ENCODE measurements around the gene PFKFB4. TPM values are rescaled to one million over a fixed set of nuclear protein-coding genes. Genes with fewer than 3 reads are reported as not detected.

Gene PFKFB4
- total and polyA plus RNA-seq, 9 of the 15 experiments (the other 6 are each of a cell fraction or from before 2014, with no cell fraction given): 0.92 to 56.3 (median 13.5) TPM

DNA sequence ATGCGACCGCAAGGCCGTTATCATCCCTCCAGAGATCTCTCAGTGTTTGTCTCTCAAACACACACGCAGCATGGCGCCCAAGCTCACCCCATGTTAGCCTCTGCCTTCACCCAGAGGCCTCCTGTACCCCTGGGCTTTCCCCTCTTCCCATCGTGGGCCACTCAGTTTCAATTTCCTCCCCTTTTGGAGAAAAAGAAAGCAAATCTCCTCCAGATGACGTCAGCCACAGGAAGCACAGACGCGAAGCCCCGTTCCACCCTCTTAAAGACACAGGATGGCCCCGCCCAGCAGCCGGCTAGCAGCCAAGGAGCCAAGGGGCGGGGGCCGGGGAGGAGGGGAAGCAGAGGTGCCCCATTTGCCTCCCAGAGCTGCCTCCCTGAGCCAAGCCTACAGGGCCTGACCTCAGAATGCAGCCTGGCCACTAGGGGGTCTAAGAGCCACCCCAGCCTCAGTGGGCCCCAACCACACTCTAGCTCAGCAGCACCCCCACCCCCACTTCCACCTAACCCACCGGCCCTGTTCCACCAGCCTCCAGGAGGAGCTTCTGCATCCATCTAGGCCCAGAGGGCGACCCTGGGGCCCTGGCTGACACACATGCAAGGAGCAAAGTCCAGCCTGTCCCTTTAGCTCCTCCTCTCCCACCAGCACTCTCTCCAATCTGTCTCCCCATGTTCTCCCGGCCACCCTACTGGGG is 83.5 kb downstream of the PFKFB4 start (continued):
- TF ChIP-seq, protein P1, sequence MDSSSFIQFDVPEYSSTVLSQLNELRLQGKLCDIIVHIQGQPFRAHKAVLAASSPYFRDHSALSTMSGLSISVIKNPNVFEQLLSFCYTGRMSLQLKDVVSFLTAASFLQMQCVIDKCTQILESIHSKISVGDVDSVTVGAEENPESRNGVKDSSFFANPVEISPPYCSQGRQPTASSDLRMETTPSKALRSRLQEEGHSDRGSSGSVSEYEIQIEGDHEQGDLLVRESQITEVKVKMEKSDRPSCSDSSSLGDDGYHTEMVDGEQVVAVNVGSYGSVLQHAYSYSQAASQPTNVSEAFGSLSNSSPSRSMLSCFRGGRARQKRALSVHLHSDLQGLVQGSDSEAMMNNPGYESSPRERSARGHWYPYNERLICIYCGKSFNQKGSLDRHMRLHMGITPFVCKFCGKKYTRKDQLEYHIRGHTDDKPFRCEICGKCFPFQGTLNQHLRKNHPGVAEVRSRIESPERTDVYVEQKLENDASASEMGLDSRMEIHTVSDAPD (CRISPR knock-in tag; IDR thresholded peaks at IDR 0.05): no peak
- TF ChIP-seq, protein P2, sequence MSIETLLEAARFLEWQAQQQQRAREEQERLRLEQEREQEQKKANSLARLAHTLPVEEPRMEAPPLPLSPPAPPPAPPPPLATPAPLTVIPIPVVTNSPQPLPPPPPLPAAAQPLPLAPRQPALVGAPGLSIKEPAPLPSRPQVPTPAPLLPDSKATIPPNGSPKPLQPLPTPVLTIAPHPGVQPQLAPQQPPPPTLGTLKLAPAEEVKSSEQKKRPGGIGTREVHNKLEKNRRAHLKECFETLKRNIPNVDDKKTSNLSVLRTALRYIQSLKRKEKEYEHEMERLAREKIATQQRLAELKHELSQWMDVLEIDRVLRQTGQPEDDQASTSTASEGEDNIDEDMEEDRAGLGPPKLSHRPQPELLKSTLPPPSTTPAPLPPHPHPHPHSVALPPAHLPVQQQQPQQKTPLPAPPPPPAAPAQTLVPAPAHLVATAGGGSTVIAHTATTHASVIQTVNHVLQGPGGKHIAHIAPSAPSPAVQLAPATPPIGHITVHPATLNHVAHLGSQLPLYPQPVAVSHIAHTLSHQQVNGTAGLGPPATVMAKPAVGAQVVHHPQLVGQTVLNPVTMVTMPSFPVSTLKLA (conservative IDR thresholded peaks at IDR 0.05): peak; percentile 76 to 83
- TF ChIP-seq NCOA2 (IDR thresholded peaks at IDR 0.05; ENCODE audit: partially characterized antibody in 2 of 2) (no peak), HNRNPUL1 (IDR thresholded peaks at IDR 0.05; ENCODE audit: low read length) (no peak), TOE1 (IDR thresholded peaks at IDR 0.05; ENCODE audit: borderline replicate concordance) (no peak), TOE1 (CRISPR knock-in tag; IDR thresholded peaks at IDR 0.05; ENCODE audit: borderline replicate concordance, low read depth) (no peak), OTX1 (CRISPR knock-in tag; IDR thresholded peaks at IDR 0.05) (peak; percentile 71; the same call in 1 of the 2 replicates), TEAD4 (IDR thresholded peaks at IDR 0.05; ENCODE audit: low read length) (0 out of 2 replicates have a peak, but pooled peaks have one; percentile 22), TEAD4 (CRISPR knock-in tag; IDR thresholded peaks at IDR 0.05; ENCODE audit: borderline replicate concordance) (no peak), ZNF79 (CRISPR knock-in tag; IDR thresholded peaks at IDR 0.05; ENCODE audit: low read depth) (no peak), TARDBP (IDR thresholded peaks at IDR 0.05) (no peak), NBN (IDR thresholded peaks at IDR 0.05; ENCODE audit: low read depth) (peak; percentile 68; the same call in 1 of the 2 replicates), CHCHD3 (CRISPR knock-in tag; IDR thresholded peaks at IDR 0.05) (no peak), HEY1 (CRISPR knock-in tag; IDR thresholded peaks at IDR 0.05; ENCODE audit: borderline replicate concordance) (no peak)
- TF ChIP-seq, protein P3, sequence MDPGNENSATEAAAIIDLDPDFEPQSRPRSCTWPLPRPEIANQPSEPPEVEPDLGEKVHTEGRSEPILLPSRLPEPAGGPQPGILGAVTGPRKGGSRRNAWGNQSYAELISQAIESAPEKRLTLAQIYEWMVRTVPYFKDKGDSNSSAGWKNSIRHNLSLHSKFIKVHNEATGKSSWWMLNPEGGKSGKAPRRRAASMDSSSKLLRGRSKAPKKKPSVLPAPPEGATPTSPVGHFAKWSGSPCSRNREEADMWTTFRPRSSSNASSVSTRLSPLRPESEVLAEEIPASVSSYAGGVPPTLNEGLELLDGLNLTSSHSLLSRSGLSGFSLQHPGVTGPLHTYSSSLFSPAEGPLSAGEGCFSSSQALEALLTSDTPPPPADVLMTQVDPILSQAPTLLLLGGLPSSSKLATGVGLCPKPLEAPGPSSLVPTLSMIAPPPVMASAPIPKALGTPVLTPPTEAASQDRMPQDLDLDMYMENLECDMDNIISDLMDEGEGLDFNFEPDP (CRISPR knock-in tag; IDR thresholded peaks at IDR 0.05): no peak

All from K562 (cell line).